HepG2 (cell line): ENCODE results near the gene IRF2. TPM values are rescaled to one million over a fixed set of nuclear protein-coding genes. Genes with fewer than 3 reads are reported as not detected.
A peak's percentile ranks its signal among the peaks of the same experiment; 100 is the strongest.

ENCODE experiments used
- CEBPB ChIP-seq: IDR thresholded peaks from 2 replicates; pipeline ENCODE4 v1.6.1; 2011; ENCODE audit warnings: low read depth, low read length, improper control_type of control experiment, borderline replicate concordance
- DZIP1 ChIP-seq: sonication (generic); formaldehyde crosslinking; IDR thresholded peaks from 2 replicates; pipeline ENCODE4 v1.5.0; 2020; ENCODE audit warnings: mild to moderate bottlenecking, missing genetic modification reagents
- FOXO4 ChIP-seq: sonication (generic); formaldehyde crosslinking; conservative IDR thresholded peaks from 2 replicates; pipeline ENCODE4 v1.8.1; 2023; ENCODE audit warnings: missing genetic modification reagents
- NKX3-1 ChIP-seq: sonication (generic); formaldehyde crosslinking; IDR thresholded peaks from 2 replicates; pipeline ENCODE4 v1.5.0; 2020; ENCODE audit warnings: missing genetic modification reagents
- PHF20 ChIP-seq: sonication (generic); formaldehyde crosslinking; IDR thresholded peaks from 2 replicates; pipeline ENCODE4 v1.5.0; 2020; ENCODE audit warnings: mild to moderate bottlenecking, missing genetic modification reagents
- POLR2AphosphoS5 ChIP-seq: IDR thresholded peaks from 2 replicates; pipeline ENCODE4 v1.6.1; 2012; ENCODE audit warnings: low read depth, low read length
- RBM39 ChIP-seq: fragments of 200-400 bp; formaldehyde crosslinking; IDR thresholded peaks from one replicate; pipeline ENCODE4 v1.6.1; 2018; ENCODE audit warnings: antibody characterized with exemption, mild to moderate bottlenecking, low read depth, low read length; ENCODE audit not compliant: poor library complexity, severe bottlenecking
- ZFP36 ChIP-seq: fragments of 150-350 bp; IDR thresholded peaks from 2 replicates; pipeline ENCODE4 v1.6.1; 2018; ENCODE audit warnings: borderline replicate concordance, low read length, low read depth; ENCODE audit not compliant: partially characterized antibody
- ZNF160 ChIP-seq: sonication (generic); formaldehyde crosslinking; IDR thresholded peaks from 2 replicates; pipeline ENCODE4 v1.8.0; 2022; ENCODE audit warnings: mild to moderate bottlenecking, inconsistent platforms, missing genetic modification reagents
- ZNF580 ChIP-seq: IDR thresholded peaks from 2 replicates; pipeline ENCODE4 v1.6.1; 2016; ENCODE audit warnings: low read depth, borderline replicate concordance
- ZNF589 ChIP-seq: sonication (generic); formaldehyde crosslinking; conservative IDR thresholded peaks from 2 replicates; pipeline ENCODE4 v1.8.0; 2022; ENCODE audit warnings: mild to moderate bottlenecking, moderate library complexity, missing genetic modification reagents
- ZNF780A ChIP-seq: sonication (generic); formaldehyde crosslinking; IDR thresholded peaks from 2 replicates; pipeline ENCODE4 v1.8.0; 2022; ENCODE audit warnings: mild to moderate bottlenecking, missing genetic modification reagents, moderate library complexity
- polyA plus RNA-seq, 8 experiments: library from polyadenylated mRNA; depleted of rRNA in 3 of 8; stranded (reverse) in 7 of 8; unstranded in 1 of 8; fragments of >200 nt; fragmentation: Illumina TruSeq in 4 of 8; extraction: Trizol in 4 of 8; gene quantifications; 2 replicates each; pipeline versions ENCODE4 v1.2.1 to v1.2.3, GENCODE V29; 2011 to 2016; ENCODE audit warnings: low read depth in 4 of 8, missing spikeins in 1 of 8, mixed read lengths in 1 of 8; ENCODE audit not compliant: insufficient read depth in 1 of 8
- total RNA-seq, 5 experiments: library from RNA; depleted of rRNA; stranded (reverse); fragments of >200 nt; fragmentation: Illumina TruSeq; extraction: Trizol; gene quantifications; 2 replicates each; pipeline ENCODE4 v1.2.3, GENCODE V29; 2016; ENCODE audit warnings: low read depth in 1 of 5

IRF2 gene
- total and polyA plus RNA-seq, 2 of the 13 experiments (the other 11 are each of a cell fraction or from before 2014, with no cell fraction given), result 15.5 to 28.8 TPM

GRCh38 chr4:184464759-184465454 is 9.4 kb downstream of the IRF2 start (continued):
- TF ChIP-seq FOXO4 (CRISPR knock-in tag) (no peak), PHF20 (no peak), ZNF589 (CRISPR knock-in tag) (no peak), POLR2AphosphoS5 (no peak), ZNF780A (CRISPR knock-in tag) (no peak), ZNF580 (CRISPR knock-in tag) (no peak), ZFP36 (no peak), NKX3-1 (CRISPR knock-in tag) (no peak), DZIP1 (CRISPR knock-in tag) (no peak), CEBPB (peak; percentile 67), ZNF160 (no peak), RBM39 (no peak)
